Measurements from ENCODE around the gene PROSER3. TPM values are rescaled to one million over a fixed set of nuclear protein-coding genes. Genes with fewer than 3 reads are reported as not detected.

Gene PROSER3
- total RNA-seq, 4 donors from 2014 or later, result 3.7 to 9.7 (median 8.6) TPM

DNA sequence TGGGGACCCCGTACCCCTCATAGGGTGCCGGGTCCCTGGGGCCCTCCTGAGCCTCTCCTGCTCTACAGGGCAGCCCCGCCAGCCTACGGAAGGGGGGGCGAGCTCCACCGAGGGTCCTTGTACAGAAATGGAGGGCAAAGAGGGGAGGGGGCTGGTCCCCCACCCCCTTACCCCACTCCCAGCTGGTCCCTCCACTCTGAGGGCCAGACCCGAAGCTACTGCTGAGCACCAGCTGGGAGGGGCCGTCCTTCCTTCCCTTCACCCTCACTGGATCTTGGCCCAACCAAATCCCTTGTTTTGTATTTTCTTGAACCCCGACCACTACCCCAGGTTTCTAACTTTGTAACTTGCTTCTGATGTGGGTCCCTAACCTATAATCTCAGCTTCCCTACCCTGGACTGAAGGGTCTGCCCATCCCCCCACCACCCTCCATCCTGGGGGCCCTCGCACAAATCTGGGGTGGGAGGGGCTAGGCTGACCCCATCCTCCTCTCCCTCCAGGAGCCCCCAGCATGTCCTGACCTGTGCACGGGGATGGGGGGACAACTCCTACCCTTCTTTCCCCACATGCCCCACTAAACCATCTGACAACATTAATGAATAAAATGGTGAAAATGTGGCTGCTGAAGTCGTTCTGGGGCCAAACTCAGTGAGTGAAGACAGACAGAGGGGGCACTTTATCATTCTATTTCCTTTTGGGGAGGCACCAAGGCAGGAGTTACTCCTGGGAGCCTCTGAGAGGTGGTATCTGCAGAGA, 30.4 kb downstream of the PROSER3 start:
- peaks cover 0 to 26% (median 0%) of the 10 kb centered on the region in 3 donors for H3K36me3 ChIP-seq
- 52 to 100% methylated on average over 2 to 5 of the region's 12 CpGs for WGBS, 2 donors
- H3K4me1 ChIP-seq, result no peaks in the 10 kb centered on the region
- no peak for DNase-seq
- no peak for TF ChIP-seq POLR2A (IDR thresholded peaks at IDR 0.05)
- TF ChIP-seq, protein P1, sequence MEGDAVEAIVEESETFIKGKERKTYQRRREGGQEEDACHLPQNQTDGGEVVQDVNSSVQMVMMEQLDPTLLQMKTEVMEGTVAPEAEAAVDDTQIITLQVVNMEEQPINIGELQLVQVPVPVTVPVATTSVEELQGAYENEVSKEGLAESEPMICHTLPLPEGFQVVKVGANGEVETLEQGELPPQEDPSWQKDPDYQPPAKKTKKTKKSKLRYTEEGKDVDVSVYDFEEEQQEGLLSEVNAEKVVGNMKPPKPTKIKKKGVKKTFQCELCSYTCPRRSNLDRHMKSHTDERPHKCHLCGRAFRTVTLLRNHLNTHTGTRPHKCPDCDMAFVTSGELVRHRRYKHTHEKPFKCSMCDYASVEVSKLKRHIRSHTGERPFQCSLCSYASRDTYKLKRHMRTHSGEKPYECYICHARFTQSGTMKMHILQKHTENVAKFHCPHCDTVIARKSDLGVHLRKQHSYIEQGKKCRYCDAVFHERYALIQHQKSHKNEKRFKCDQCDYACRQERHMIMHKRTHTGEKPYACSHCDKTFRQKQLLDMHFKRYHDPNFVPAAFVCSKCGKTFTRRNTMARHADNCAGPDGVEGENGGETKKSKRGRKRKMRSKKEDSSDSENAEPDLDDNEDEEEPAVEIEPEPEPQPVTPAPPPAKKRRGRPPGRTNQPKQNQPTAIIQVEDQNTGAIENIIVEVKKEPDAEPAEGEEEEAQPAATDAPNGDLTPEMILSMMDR (IDR thresholded peaks at IDR 0.05), result no peak
- no peaks in the 10 kb centered on the region for H3K9me3 ChIP-seq
- H3K4me3 ChIP-seq, result no peak overlapping the region
- intact Hi-C loops (cut with DNase I), result no loop called here
- H3K27me3 ChIP-seq, result peaks cover 0 to 6% (median 0%) of the 10 kb centered on the region in 4 donors
- no peak overlapping the region for H3K27ac ChIP-seq

DNA sequence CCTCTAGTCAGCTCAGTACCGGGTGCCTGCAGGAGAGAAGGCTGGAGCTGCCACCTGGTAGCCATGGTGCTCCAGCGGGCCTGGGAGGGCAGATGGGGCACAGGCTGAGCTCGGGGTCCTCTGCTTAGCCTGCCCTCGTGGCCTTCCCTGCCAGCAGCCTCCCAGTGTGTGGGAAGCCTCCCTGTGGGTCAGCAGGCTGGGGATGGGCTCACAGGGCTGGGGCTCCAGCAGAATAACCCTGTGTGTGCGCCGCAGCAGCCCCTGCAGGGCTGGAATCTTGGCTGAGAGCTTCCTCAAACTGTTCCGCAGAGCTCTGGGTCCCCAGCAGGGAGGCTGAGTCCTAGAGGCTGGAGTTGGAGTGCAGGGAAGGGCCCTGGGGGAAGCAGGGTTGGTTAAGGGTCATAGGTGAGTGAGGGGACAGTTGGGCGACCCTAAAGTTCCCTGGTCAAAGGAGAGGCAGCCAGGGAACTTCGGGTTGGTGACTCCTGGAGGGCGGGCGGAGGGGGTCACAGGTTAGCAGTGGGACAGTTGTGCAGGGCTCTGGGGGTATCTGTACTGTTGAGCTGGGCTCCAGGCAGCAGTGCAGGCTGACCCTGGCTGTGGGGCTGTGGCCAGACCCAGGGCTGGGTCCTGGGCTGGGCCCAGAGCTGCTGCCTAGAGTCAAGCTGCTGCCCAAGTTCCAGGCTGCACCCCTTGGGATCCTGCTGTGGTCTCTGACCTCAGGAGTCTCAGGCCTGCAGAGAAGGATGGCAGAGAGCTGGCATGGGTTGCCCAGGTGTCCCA, 31.4 kb downstream of the PROSER3 start:
- peaks cover 0 to 19% (median 0%) of the 10 kb centered on the region in 3 donors for H3K36me3 ChIP-seq
- DNase-seq, result no peak
- intact Hi-C loops (cut with DNase I), result no loop called here

DNA sequence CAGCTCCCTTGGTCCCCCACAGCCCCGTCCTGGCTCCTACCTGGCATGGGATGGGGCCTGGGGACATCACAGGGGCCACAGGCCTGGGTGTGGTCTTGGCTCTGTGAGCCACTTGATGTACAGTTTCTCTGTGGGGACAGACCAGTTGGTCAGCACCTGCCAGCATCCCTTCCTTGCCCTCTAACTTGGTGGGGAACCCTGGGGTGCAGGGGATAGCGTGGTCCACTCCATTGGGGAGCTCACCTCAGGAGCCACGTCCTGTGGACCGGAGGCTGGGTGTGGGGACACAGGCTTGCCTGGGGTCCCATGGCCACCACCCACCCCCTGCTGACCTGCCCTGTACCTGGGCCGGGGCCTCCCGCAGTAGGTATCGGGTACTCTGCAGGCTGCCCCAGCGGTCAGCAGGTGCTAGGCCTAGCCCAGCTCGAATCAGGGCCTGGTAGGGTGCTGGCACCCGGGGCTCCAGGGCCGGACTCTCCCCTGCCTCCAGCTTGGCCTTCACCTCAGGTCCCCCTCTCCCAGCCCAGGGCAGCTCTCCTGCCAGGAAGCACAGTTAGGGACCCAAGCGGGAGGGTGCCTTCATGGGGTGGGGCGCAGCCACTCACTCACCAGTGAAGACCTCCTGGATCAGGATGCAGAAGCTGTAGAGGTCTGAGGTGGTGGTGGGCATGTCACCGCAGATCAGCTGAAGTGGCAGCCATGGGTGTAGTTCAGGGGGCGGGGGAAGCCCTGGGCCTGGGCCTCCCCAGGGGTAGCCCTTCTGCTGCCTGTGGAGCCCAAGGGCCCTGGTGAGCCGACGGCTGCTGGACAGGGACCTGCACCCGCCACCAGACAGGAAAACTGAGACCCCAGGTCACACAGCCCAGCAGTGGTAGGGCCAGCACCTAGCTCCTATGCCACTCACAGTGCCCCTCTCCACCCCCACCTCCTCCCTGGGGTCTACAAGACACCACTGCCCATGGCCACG, 32.3 kb downstream of the PROSER3 start:
- Histone ChIP-seq H3K36me3 (peaks cover 0 to 10% (median 0%) of the 10 kb centered on the region in 3 donors), H3K27ac (no peak overlapping the region), H3K4me3 (no peak overlapping the region), H3K27me3 (peaks cover 0 to 16% (median 0%) of the 10 kb centered on the region in 4 donors), H3K9me3 (no peaks in the 10 kb centered on the region), H3K4me1 (no peaks in the 10 kb centered on the region)
- TF ChIP-seq, protein P1 (IDR thresholded peaks at IDR 0.05), result no peak
- TF ChIP-seq POLR2A (IDR thresholded peaks at IDR 0.05), result no peak
- no peak for DNase-seq
- intact Hi-C loops (cut with DNase I), result no loop called here
- WGBS, 2 donors, result 50% methylated on average over 2 of the region's 19 CpGs; no CpG with 5 or more reads in 1 of the 2 donors

More for the DNA sequence above, 31.4 kb downstream of the PROSER3 start:
- Histone ChIP-seq H3K4me1 (no peaks in the 10 kb centered on the region), H3K27ac (no peak overlapping the region), H3K4me3 (no peak overlapping the region), H3K27me3 (peaks cover 0 to 15% (median 0%) of the 10 kb centered on the region in 4 donors), H3K9me3 (no peaks in the 10 kb centered on the region)
- TF ChIP-seq, protein P1 (IDR thresholded peaks at IDR 0.05), result no peak
- no peak for TF ChIP-seq POLR2A (IDR thresholded peaks at IDR 0.05)
- 92% methylated on average over 8 of the region's 11 CpGs; no CpG with 5 or more reads in 1 of the 2 donors for WGBS, 2 donors

DNA sequence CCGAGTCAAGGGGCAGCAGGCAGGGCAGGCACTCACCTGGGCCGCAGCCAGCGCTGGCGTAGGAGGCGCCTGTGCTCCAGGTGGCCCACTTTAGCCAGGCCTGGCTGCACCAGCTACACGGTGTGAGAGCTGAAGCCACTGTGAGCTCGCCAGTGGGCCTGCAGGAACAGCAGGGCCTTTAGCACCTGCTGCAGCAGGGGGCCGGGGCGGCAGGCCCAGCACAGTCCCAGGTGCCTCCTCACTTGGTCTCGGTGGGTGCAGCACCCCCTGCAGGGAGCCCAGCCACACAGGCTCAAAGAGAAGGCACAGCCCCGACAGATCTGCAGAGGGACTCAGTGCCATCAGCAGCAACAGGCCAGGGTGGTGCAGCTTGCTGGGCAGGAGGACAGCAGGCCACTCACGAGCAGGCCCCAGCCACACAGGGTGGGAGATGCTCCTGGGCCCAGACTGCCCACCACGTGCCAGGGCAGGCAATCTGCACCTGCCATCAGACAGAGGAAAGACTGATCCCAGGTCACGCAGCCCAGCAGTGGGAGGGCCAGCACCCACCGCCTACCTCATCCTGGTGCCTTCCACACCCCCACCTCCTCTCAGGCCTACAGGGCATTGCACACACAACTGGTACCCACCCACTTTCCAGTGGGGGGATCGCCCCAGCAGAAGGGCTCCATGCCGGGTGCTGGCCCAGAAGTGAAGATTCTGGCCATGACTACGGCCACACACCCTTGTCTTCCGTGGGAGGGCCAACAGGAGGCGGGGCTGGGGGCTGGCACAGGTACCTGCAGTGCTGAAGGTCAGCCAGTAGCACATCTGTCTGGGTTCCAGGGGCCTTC, 33.2 kb downstream of the PROSER3 start:
- intact Hi-C loops (cut with DNase I), result no loop called here
- Histone ChIP-seq H3K27ac (no peak overlapping the region), H3K9me3 (no peaks in the 10 kb centered on the region), H3K27me3 (peaks cover 0 to 26% (median 0%) of the 10 kb centered on the region in 4 donors), H3K4me3 (no peak overlapping the region), H3K4me1 (no peaks in the 10 kb centered on the region), H3K36me3 (peaks cover 0 to 9% (median 0%) of the 10 kb centered on the region in 3 donors)
- TF ChIP-seq, protein P1 (IDR thresholded peaks at IDR 0.05), result no peak
- no peak for TF ChIP-seq POLR2A (IDR thresholded peaks at IDR 0.05)
- WGBS, 2 donors, result 0% methylated on average over 1 of the region's 20 CpGs; no CpG with 5 or more reads in 1 of the 2 donors
- no peak for DNase-seq
